COLO668 (cell line): Measurements from ENCODE around the gene BICD2.

Source experiments
- DNase-seq: peaks from one replicate; lab custom pipeline; 2025; ENCODE audit not compliant: unreplicated experiment; lab: John Stamatoyannopoulos, UW

Gene BICD2

GRCh38 chr9:92671323-92671722 is 93.3 kb downstream of the BICD2 start:
- no peak for DNase-seq

- peak; percentile 99 for DNase-seq
Observed at GRCh38 chr9:92669890-92670708, 94.5 kb downstream of the BICD2 start, which contains the start of gene IPPK. Gene IPPK, minus strand, starts transcription at chr9:92670131. Its CDS starts 143 bp downstream, at chr9:92669988.

- peak; percentile 35 for DNase-seq
Observed at GRCh38 chr9:92669527-92669889, 95.1 kb downstream of the BICD2 start.

GRCh38 chr9:92668746-92669526 is 95.7 kb downstream of the BICD2 start:
- DNase-seq, result peak; percentile 21

GRCh38 chr9:92666912-92667532 is 97.6 kb downstream of the BICD2 start:
- no peak for DNase-seq

GRCh38 chr9:92666236-92666635 is 98.4 kb downstream of the BICD2 start:
- no peak for DNase-seq

- DNase-seq, result no peak
Observed at GRCh38 chr9:92665836-92666235, 98.8 kb downstream of the BICD2 start.

- no peak for DNase-seq
Observed at GRCh38 chr9:92664394-92665152, 100.1 kb downstream of the BICD2 start.

- no peak for DNase-seq
Observed at GRCh38 chr9:92663951-92664350, 100.7 kb downstream of the BICD2 start.

GRCh38 chr9:92663126-92663525 is 101.5 kb downstream of the BICD2 start:
- no peak for DNase-seq

- peak; percentile 36 for DNase-seq
Observed at GRCh38 chr9:92661743-92662142, 102.9 kb downstream of the BICD2 start.
